ENCODE data around the gene CSPG4. TPM values are rescaled to one million over a fixed set of nuclear protein-coding genes. Genes with fewer than 3 reads are reported as not detected.

The CSPG4 gene
- total RNA-seq, 1 donor from 2014 or later = 5.4 TPM

- Mint-ChIP-seq H3K4me3 (no peak overlapping the region), H3K9me3 (no peaks in the 10 kb centered on the region), H3K4me1 (peaks cover 17% of the 10 kb centered on the region), H3K36me3 (ENCODE audit: low read depth) (no peaks in the 10 kb centered on the region), H3K27me3 (ENCODE audit: low read depth) (no peaks in the 10 kb centered on the region), H3K27ac (ENCODE audit: unreplicated experiment) (no peak overlapping the region)
- TF ChIP-seq CTCF (conservative IDR thresholded peaks at IDR 0.05) = no peak
- DNase-seq (ENCODE audit: low read depth, low spot score) = no peak
Measured at GRCh38 chr15:75729326-75730069, 16.9 kb upstream of the CSPG4 start.

GRCh38 chr15:75727851-75728715 lies 15.4 kb upstream of the CSPG4 start:
- no peaks in the 10 kb centered on the region for H3K27me3 Mint-ChIP-seq (ENCODE audit: low read depth)
- no peak overlapping the region for H3K27ac Mint-ChIP-seq (ENCODE audit: unreplicated experiment)
- H3K36me3 Mint-ChIP-seq (ENCODE audit: low read depth) = no peaks in the 10 kb centered on the region
- H3K4me1 Mint-ChIP-seq = peaks cover 30% of the 10 kb centered on the region
- peak; percentile 43 for DNase-seq (ENCODE audit: low read depth, low spot score)
- no peaks in the 10 kb centered on the region for H3K9me3 Mint-ChIP-seq
- peak; percentile 55 for TF ChIP-seq CTCF (conservative IDR thresholded peaks at IDR 0.05)
- no peak overlapping the region for H3K4me3 Mint-ChIP-seq

- no peaks in the 10 kb centered on the region for H3K9me3 Mint-ChIP-seq
- DNase-seq (ENCODE audit: low read depth, low spot score) = no peak
- H3K27me3 Mint-ChIP-seq (ENCODE audit: low read depth) = no peaks in the 10 kb centered on the region
- H3K27ac Mint-ChIP-seq (ENCODE audit: unreplicated experiment) = no peak overlapping the region
- H3K4me3 Mint-ChIP-seq = no peak overlapping the region
- peaks cover 22% of the 10 kb centered on the region for H3K4me1 Mint-ChIP-seq
- TF ChIP-seq CTCF (conservative IDR thresholded peaks at IDR 0.05) = no peak
- no peaks in the 10 kb centered on the region for H3K36me3 Mint-ChIP-seq (ENCODE audit: low read depth)
Measured at GRCh38 chr15:75727031-75727531, 14.4 kb upstream of the CSPG4 start.

- no peak overlapping the region for H3K4me3 Mint-ChIP-seq
- no peaks in the 10 kb centered on the region for H3K9me3 Mint-ChIP-seq
- no peaks in the 10 kb centered on the region for H3K27me3 Mint-ChIP-seq (ENCODE audit: low read depth)
- TF ChIP-seq CTCF (conservative IDR thresholded peaks at IDR 0.05) = no peak
- DNase-seq (ENCODE audit: low read depth, low spot score) = no peak
- H3K4me1 Mint-ChIP-seq = peaks cover 20% of the 10 kb centered on the region
- H3K36me3 Mint-ChIP-seq (ENCODE audit: low read depth) = no peaks in the 10 kb centered on the region
- H3K27ac Mint-ChIP-seq (ENCODE audit: unreplicated experiment) = peak overlapping the region; percentile 43
Measured at GRCh38 chr15:75725719-75726607, 13.3 kb upstream of the CSPG4 start.

Measured in neural crest cell (in vitro differentiated cells).